SU-DHL-6 (cell line): ENCODE data around the gene SH3PXD2A.

Experiments used
- CTCF ChIP-seq: fragments of 200-600 bp; sonication (generic); IDR thresholded peaks from one replicate; pipeline ENCODE4 v1.5.1; 2017; ENCODE audit warnings: antibody characterized with exemption, mild to moderate bottlenecking, low read length, moderate library complexity; ENCODE audit not compliant: insufficient read depth, poor library complexity, severe bottlenecking
- EZH2phosphoT487 ChIP-seq: fragments of 200-600 bp; sonication (generic), shearing (Covaris generic); conservative IDR thresholded peaks from 2 replicates; pipeline ENCODE4 v1.6.1; 2018; ENCODE audit warnings: mild to moderate bottlenecking, antibody characterized with exemption, low read length, moderate library complexity, mixed read lengths

GRCh38 chr10:103816431-103816830 lies 38.9 kb downstream of the SH3PXD2A start:
- no peak for TF ChIP-seq CTCF
- TF ChIP-seq EZH2phosphoT487: no peak
